ENCODE results near the gene PPP4R3A. TPM values are rescaled to one million over a fixed set of nuclear protein-coding genes. Genes with fewer than 3 reads are reported as not detected.
A peak's percentile ranks its signal among the peaks of the same experiment; 100 is the strongest.

PPP4R3A gene
- total and polyA plus RNA-seq, 10 of the 15 experiments (the other 5 are each of a cell fraction or from before 2014, with no cell fraction given), result 19.4 to 97.8 (median 62.9) TPM

- TF ChIP-seq, protein P1, sequence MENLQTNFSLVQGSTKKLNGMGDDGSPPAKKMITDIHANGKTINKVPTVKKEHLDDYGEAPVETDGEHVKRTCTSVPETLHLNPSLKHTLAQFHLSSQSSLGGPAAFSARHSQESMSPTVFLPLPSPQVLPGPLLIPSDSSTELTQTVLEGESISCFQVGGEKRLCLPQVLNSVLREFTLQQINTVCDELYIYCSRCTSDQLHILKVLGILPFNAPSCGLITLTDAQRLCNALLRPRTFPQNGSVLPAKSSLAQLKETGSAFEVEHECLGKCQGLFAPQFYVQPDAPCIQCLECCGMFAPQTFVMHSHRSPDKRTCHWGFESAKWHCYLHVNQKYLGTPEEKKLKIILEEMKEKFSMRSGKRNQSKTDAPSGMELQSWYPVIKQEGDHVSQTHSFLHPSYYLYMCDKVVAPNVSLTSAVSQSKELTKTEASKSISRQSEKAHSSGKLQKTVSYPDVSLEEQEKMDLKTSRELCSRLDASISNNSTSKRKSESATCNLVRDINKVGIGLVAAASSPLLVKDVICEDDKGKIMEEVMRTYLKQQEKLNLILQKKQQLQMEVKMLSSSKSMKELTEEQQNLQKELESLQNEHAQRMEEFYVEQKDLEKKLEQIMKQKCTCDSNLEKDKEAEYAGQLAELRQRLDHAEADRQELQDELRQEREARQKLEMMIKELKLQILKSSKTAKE (IDR thresholded peaks at IDR 0.05; ENCODE audit: low read depth, poor library complexity, severe bottlenecking), result no peak
Observed at GRCh38 chr14:91470216-91470615, 39.9 kb downstream of the PPP4R3A start (continued).

- ChIA-PET RAD21 (ENCODE audit: unreplicated experiment) (interaction anchor here (0.8 kb wide), 1 partner anchor 10 kb away, joined by 3 read pairs; no protein-coding TSS in a partner anchor), CTCF (no interaction called here), SMC1A (ENCODE audit: uncharacterized antibody, unreplicated experiment) (interaction anchor here (0.6 to 2.6 kb wide), 3 partner anchors 12 to 66 kb away, joined by 3 to 7 read pairs (median 4); no protein-coding TSS in a partner anchor), POLR2A (no interaction called here)
- H3K9ac ChIP-seq (ENCODE audit: control insufficient read depth, insufficient read depth, low read length), result no peak overlapping the region
- FAIRE-seq, result no peak
- H3K4me1 ChIP-seq (ENCODE audit: control insufficient read depth, insufficient read depth, low read length), result peaks cover 9% of the 10 kb centered on the region
- no peak overlapping the region for H3K4me3 ChIP-seq
- H3K4me2 ChIP-seq (ENCODE audit: control insufficient read depth, insufficient read depth), result no peak overlapping the region
- no peak overlapping the region for H2AFZ ChIP-seq (ENCODE audit: control insufficient read depth, low read depth, low read length)
- peaks cover 12 to 28% of the 10 kb centered on the region in 2 experiments for H3K36me3 ChIP-seq (ENCODE audit: control insufficient read depth in 2 of 2, insufficient read depth in 2 of 2, low read length in 1 of 2)
- in situ Hi-C loops (cut with MboI), result no loop called here
- no peaks in the 10 kb centered on the region for H4K20me1 ChIP-seq (ENCODE audit: control insufficient read depth, insufficient read depth)
- no peaks in the 10 kb centered on the region for H3K27me3 ChIP-seq (replicated peaks in 1 of 2; ENCODE audit: control insufficient read depth in 2 of 2, insufficient read depth in 2 of 2, low read length in 1 of 2)
- no peak for ATAC-seq
- TF ChIP-seq PKNOX1 (IDR thresholded peaks at IDR 0.05), result peak; percentile 70
- TF ChIP-seq MTA2 (IDR thresholded peaks at IDR 0.05; ENCODE audit: low read depth), result peak; percentile 88
- TF ChIP-seq RELA (IDR thresholded peaks at IDR 0.05; ENCODE audit: borderline replicate concordance, partially characterized antibody), result no peak
- H3K9me3 ChIP-seq (replicated peaks; ENCODE audit: control insufficient read depth, insufficient read depth, low read length), result no peaks in the 10 kb centered on the region; the same call in 2 of the 3 replicates
- no peak overlapping the region for H3K27ac ChIP-seq (ENCODE audit: control insufficient read depth, insufficient read depth)
- intact Hi-C loops (cut with micrococcal nuclease; ENCODE audit: unreplicated experiment), result no loop called here
- no peaks in the 10 kb centered on the region; the same call in none of the 2 replicates for H3K79me2 ChIP-seq (ENCODE audit: control insufficient read depth, insufficient read depth, low read length)
- DNase-seq (ENCODE audit: low read depth, low spot score), result no peak
- BruUV-seq (replicated peaks), result no TSS peak
- 96% methylated on average over 4 of the region's 4 CpGs for WGBS (ENCODE audit: insufficient coverage, insufficient replicate concordance, low lambda C conversion rate, missing lambda C conversion rate)
Observed at GRCh38 chr14:91466192-91466591, 43.9 kb downstream of the PPP4R3A start.

All from GM12878 (cell line).